Endothelial cell (in vitro differentiated cells): ENCODE measurements around the gene PPDPF. TPM values are rescaled to one million over a fixed set of nuclear protein-coding genes. Genes with fewer than 3 reads are reported as not detected.

ENCODE experiments used
- DNase-seq: peaks from one replicate; pipeline ENCODE4 v3.0.0; 2021; ENCODE audit warnings: low spot score
- H3K27ac Mint-ChIP-seq: one replicate; pipeline ENCODE4 v1.8.0; 2021; ENCODE audit warnings: mixed read lengths, inconsistent platforms; ENCODE audit not compliant: unreplicated experiment
- H3K27me3 Mint-ChIP-seq: one replicate; pipeline ENCODE4 v1.8.0; 2021; ENCODE audit warnings: mild to moderate bottlenecking, moderate library complexity, mixed read lengths, inconsistent platforms; ENCODE audit not compliant: unreplicated experiment
- H3K36me3 Mint-ChIP-seq: one replicate; pipeline ENCODE4 v1.8.0; 2021; ENCODE audit warnings: mild to moderate bottlenecking, low read depth, mixed read lengths, inconsistent platforms; ENCODE audit not compliant: unreplicated experiment
- H3K4me1 Mint-ChIP-seq: one replicate; pipeline ENCODE4 v1.8.0; 2021; ENCODE audit warnings: mild to moderate bottlenecking, mixed read lengths, inconsistent platforms; ENCODE audit not compliant: unreplicated experiment
- H3K4me3 Mint-ChIP-seq: one replicate; pipeline ENCODE4 v1.8.0; 2021; ENCODE audit warnings: mild to moderate bottlenecking, mixed read lengths, inconsistent platforms; ENCODE audit not compliant: unreplicated experiment
- H3K9me3 Mint-ChIP-seq: one replicate; pipeline ENCODE4 v1.8.0; 2021; ENCODE audit warnings: mixed read lengths, inconsistent platforms; ENCODE audit not compliant: unreplicated experiment
- CTCF ChIP-seq: fragments of 200-600 bp; sonication (generic); IDR thresholded peaks from one replicate; pipeline ENCODE4 v1.5.0; 2021; ENCODE audit warnings: antibody characterized with exemption; ENCODE audit not compliant: unreplicated experiment
- total RNA-seq: library from RNA; stranded (reverse); fragmentation: NEBNext Ultra II Directional; extraction: Animal tissue kit (Norgen Biotek cat#: 25700); gene quantifications from one replicate; pipeline ENCODE4 v1.2.1, GENCODE V29; 2021; ENCODE audit not compliant: unreplicated experiment

Gene PPDPF
- total RNA-seq, 1 donor from 2014 or later: 151 TPM

GRCh38 chr20:63495741-63496595, 24.6 kb upstream of the PPDPF start:
- H3K4me1 Mint-ChIP-seq: no peaks in the 10 kb centered on the region
- DNase-seq: peak; percentile 82
- H3K36me3 Mint-ChIP-seq: peaks cover 15% of the 10 kb centered on the region
- peaks cover 13% of the 10 kb centered on the region for H3K27me3 Mint-ChIP-seq
- peak; percentile 90 for TF ChIP-seq CTCF
- H3K27ac Mint-ChIP-seq: no peak overlapping the region
- no peaks in the 10 kb centered on the region for H3K9me3 Mint-ChIP-seq
- H3K4me3 Mint-ChIP-seq: no peak overlapping the region

- Mint-ChIP-seq H3K36me3 (peaks cover 12% of the 10 kb centered on the region), H3K27ac (no peak overlapping the region), H3K27me3 (peaks cover 11% of the 10 kb centered on the region), H3K4me1 (peaks cover 2% of the 10 kb centered on the region), H3K9me3 (no peaks in the 10 kb centered on the region), H3K4me3 (no peak overlapping the region)
- TF ChIP-seq CTCF: no peak
- no peak for DNase-seq
Measured at GRCh38 chr20:63496596-63497120, 23.9 kb upstream of the PPDPF start.

- no peak for DNase-seq
- peaks cover 2% of the 10 kb centered on the region for H3K4me1 Mint-ChIP-seq
- TF ChIP-seq CTCF: no peak
- H3K36me3 Mint-ChIP-seq: peaks cover 5% of the 10 kb centered on the region
- H3K4me3 Mint-ChIP-seq: no peak overlapping the region
- H3K9me3 Mint-ChIP-seq: no peaks in the 10 kb centered on the region
- H3K27me3 Mint-ChIP-seq: peaks cover 8% of the 10 kb centered on the region
- no peak overlapping the region for H3K27ac Mint-ChIP-seq
Measured at GRCh38 chr20:63497138-63497945, 23.2 kb upstream of the PPDPF start.

GRCh38 chr20:63497946-63498935, 22.3 kb upstream of the PPDPF start:
- H3K4me1 Mint-ChIP-seq: peaks cover 2% of the 10 kb centered on the region
- TF ChIP-seq CTCF: no peak
- H3K36me3 Mint-ChIP-seq: no peaks in the 10 kb centered on the region
- no peaks in the 10 kb centered on the region for H3K9me3 Mint-ChIP-seq
- no peak for DNase-seq
- no peak overlapping the region for H3K27ac Mint-ChIP-seq
- H3K27me3 Mint-ChIP-seq: peaks cover 7% of the 10 kb centered on the region
- H3K4me3 Mint-ChIP-seq: no peak overlapping the region
